ENCODE data around the gene CRELD1. TPM values are rescaled to one million over a fixed set of nuclear protein-coding genes. Genes with fewer than 3 reads are reported as not detected.

CRELD1 gene
- total and polyA plus RNA-seq, 4 donors, result 28.0 to 60.1 (median 41.7) TPM

- Histone ChIP-seq H3K36me3 (ENCODE audit: control insufficient read depth in 4 of 4, insufficient read depth in 4 of 4, low read length in 4 of 4) (peaks cover 25 to 42% (median 35%) of the 10 kb centered on the region in 4 donors), H3K4me1 (ENCODE audit: control insufficient read depth in 5 of 5, insufficient read depth in 5 of 5, low read length in 5 of 5) (no peaks in the 10 kb centered on the region), H3K27me3 (ENCODE audit: control insufficient read depth in 3 of 3, insufficient read depth in 3 of 3, low read length in 2 of 3) (no peaks in the 10 kb centered on the region), H3K9ac (ENCODE audit: insufficient read depth in 1 of 2, low read length in 2 of 2) (no peak overlapping the region), H3K4me3 (no peak overlapping the region), H3K27ac (ENCODE audit: low read depth in 1 of 2, low read length in 1 of 2) (no peak overlapping the region), H3K9me3 (ENCODE audit: control insufficient read depth in 4 of 4, insufficient read depth in 3 of 4, low read length in 3 of 4) (no peaks in the 10 kb centered on the region)
- ATAC-seq (ENCODE audit: insufficient read depth, low FRiP score) (no peak), DNase-seq (no peak)
- no peak for TF ChIP-seq CTCF (IDR thresholded peaks at IDR 0.05; ENCODE audit: control extremely low read depth, extremely low read depth)
- 95 to 100% methylated on average over 2 of the region's 2 CpGs for WGBS, 2 donors
Observed at GRCh38 chr3:9966841-9967240, 33.2 kb downstream of the CRELD1 start.

- Histone ChIP-seq H3K9ac (ENCODE audit: insufficient read depth in 1 of 2, low read length in 2 of 2) (no peak overlapping the region), H3K36me3 (ENCODE audit: control insufficient read depth in 4 of 4, insufficient read depth in 4 of 4, low read length in 4 of 4) (peaks cover 21 to 51% (median 37%) of the 10 kb centered on the region in 4 donors), H3K27me3 (ENCODE audit: control insufficient read depth in 3 of 3, insufficient read depth in 3 of 3, low read length in 2 of 3) (no peaks in the 10 kb centered on the region), H3K27ac (ENCODE audit: low read depth in 1 of 2, low read length in 1 of 2) (peak overlapping the region in 1 of 2 donors; percentile 84), H3K9me3 (ENCODE audit: control insufficient read depth in 4 of 4, insufficient read depth in 3 of 4, low read length in 3 of 4) (no peaks in the 10 kb centered on the region), H3K4me3 (no peak overlapping the region), H3K4me1 (ENCODE audit: control insufficient read depth in 5 of 5, insufficient read depth in 5 of 5, low read length in 5 of 5) (no peaks in the 10 kb centered on the region)
- ATAC-seq (ENCODE audit: insufficient read depth, low FRiP score) (no peak), DNase-seq (no peak)
- WGBS, 2 donors, result 84 to 96% methylated on average over 4 of the region's 4 CpGs
- TF ChIP-seq CTCF (IDR thresholded peaks at IDR 0.05; ENCODE audit: control extremely low read depth, extremely low read depth), result no peak
Observed at GRCh38 chr3:9969632-9970019, 36.0 kb downstream of the CRELD1 start.

- peaks cover 21 to 46% (median 38%) of the 10 kb centered on the region in 4 donors for H3K36me3 ChIP-seq (ENCODE audit: control insufficient read depth in 4 of 4, insufficient read depth in 4 of 4, low read length in 4 of 4)
- 74 to 86% methylated on average over 3 of the region's 3 CpGs for WGBS, 2 donors
- H3K27me3 ChIP-seq (ENCODE audit: control insufficient read depth in 3 of 3, insufficient read depth in 3 of 3, low read length in 2 of 3), result no peaks in the 10 kb centered on the region
- H3K9ac ChIP-seq (ENCODE audit: insufficient read depth in 1 of 2, low read length in 2 of 2), result no peak overlapping the region
- TF ChIP-seq CTCF (IDR thresholded peaks at IDR 0.05; ENCODE audit: control extremely low read depth, extremely low read depth), result no peak
- H3K4me1 ChIP-seq (ENCODE audit: control insufficient read depth in 5 of 5, insufficient read depth in 5 of 5, low read length in 5 of 5), result no peaks in the 10 kb centered on the region
- DNase-seq (no peak), ATAC-seq (ENCODE audit: insufficient read depth, low FRiP score) (peak; percentile 78)
- H3K27ac ChIP-seq (ENCODE audit: low read depth in 1 of 2, low read length in 1 of 2), result peak overlapping the region in 1 of 2 donors; percentile 84
- no peak overlapping the region for H3K4me3 ChIP-seq
- no peaks in the 10 kb centered on the region for H3K9me3 ChIP-seq (ENCODE audit: control insufficient read depth in 4 of 4, insufficient read depth in 3 of 4, low read length in 3 of 4)
Observed at GRCh38 chr3:9970020-9970652, 36.5 kb downstream of the CRELD1 start.

All from lung (tissue), 12 donors.